ENCODE results near the gene CREB5.

DNA sequence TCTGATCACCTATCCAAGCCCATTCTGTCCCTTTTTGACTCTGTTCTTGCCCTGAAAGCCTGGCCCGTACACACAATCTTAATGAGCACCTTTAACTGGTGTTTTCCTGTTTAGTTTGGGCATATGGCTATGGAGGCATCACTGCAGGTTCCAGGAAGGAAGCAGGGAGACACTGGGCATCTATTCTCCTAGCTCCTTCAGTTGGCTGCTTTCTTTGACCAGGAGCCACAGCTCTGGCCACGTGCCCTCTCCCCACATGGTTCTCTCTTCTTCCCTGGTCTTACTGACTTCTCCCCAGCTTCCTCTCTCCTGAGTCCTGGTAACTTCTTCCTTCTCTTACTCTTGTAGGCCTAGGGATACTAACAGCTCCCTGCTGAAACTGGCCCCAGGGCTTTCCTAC, 144.4 kb downstream of the CREB5 start:
- TF ChIP-seq POLR2A (IDR thresholded peaks at IDR 0.05): no peak
- TF ChIP-seq, protein P1, sequence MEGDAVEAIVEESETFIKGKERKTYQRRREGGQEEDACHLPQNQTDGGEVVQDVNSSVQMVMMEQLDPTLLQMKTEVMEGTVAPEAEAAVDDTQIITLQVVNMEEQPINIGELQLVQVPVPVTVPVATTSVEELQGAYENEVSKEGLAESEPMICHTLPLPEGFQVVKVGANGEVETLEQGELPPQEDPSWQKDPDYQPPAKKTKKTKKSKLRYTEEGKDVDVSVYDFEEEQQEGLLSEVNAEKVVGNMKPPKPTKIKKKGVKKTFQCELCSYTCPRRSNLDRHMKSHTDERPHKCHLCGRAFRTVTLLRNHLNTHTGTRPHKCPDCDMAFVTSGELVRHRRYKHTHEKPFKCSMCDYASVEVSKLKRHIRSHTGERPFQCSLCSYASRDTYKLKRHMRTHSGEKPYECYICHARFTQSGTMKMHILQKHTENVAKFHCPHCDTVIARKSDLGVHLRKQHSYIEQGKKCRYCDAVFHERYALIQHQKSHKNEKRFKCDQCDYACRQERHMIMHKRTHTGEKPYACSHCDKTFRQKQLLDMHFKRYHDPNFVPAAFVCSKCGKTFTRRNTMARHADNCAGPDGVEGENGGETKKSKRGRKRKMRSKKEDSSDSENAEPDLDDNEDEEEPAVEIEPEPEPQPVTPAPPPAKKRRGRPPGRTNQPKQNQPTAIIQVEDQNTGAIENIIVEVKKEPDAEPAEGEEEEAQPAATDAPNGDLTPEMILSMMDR (IDR thresholded peaks at IDR 0.05): no peak

All from breast epithelium (tissue), 3 donors.